HG03159 (cell line): ENCODE results near the gene BRSK1.

Source experiments
- ATAC-seq: cut with Tn5 transposase; IDR thresholded peaks from one replicate; pipeline ENCODE4 v1.9.1; 2021; ENCODE audit warnings: mild to moderate bottlenecking, moderate library complexity; ENCODE audit not compliant: unreplicated experiment

Gene BRSK1

GRCh38 chr19:55283548-55284377 is at the start of gene BRSK1:
TSS of gene BRSK1 (plus strand) at chr19:55283997. CDS start at chr19:55284443, 446 bp downstream.
- no peak for ATAC-seq

- ATAC-seq: no peak
These were observed 45.8 kb upstream of the BRSK1 start for GRCh38 chr19:55238030-55238429.

GRCh38 chr19:55239004-55239403 is 44.8 kb upstream of the BRSK1 start:
- no peak for ATAC-seq

GRCh38 chr19:55240713-55241020 is 43.1 kb upstream of the BRSK1 start:
- no peak for ATAC-seq

GRCh38 chr19:55241143-55241934 is 42.5 kb upstream of the BRSK1 start:
- no peak for ATAC-seq

GRCh38 chr19:55241935-55242464 is 41.8 kb upstream of the BRSK1 start:
- no peak for ATAC-seq

- no peak for ATAC-seq
These were observed 41.3 kb upstream of the BRSK1 start for GRCh38 chr19:55242517-55242916.

GRCh38 chr19:55244004-55244680 is 39.7 kb upstream of the BRSK1 start:
- ATAC-seq: no peak

GRCh38 chr19:55245236-55245904 is 38.4 kb upstream of the BRSK1 start:
- no peak for ATAC-seq

GRCh38 chr19:55246462-55247451 is 37.0 kb upstream of the BRSK1 start:
- no peak for ATAC-seq

- no peak for ATAC-seq
These were observed 36.1 kb upstream of the BRSK1 start for GRCh38 chr19:55247621-55248099.

- no peak for ATAC-seq
These were observed 35.6 kb upstream of the BRSK1 start for GRCh38 chr19:55248166-55248675.

- no peak for ATAC-seq
These were observed 35.1 kb upstream of the BRSK1 start for GRCh38 chr19:55248704-55249103.

GRCh38 chr19:55249841-55250240 is 34.0 kb upstream of the BRSK1 start:
- ATAC-seq: no peak

- no peak for ATAC-seq
These were observed 33.3 kb upstream of the BRSK1 start for GRCh38 chr19:55250262-55251036.

- no peak for ATAC-seq
These were observed 32.3 kb upstream of the BRSK1 start for GRCh38 chr19:55251341-55252081.

GRCh38 chr19:55252760-55253663 is 30.8 kb upstream of the BRSK1 start:
- no peak for ATAC-seq
